ENCODE data around the gene UROD. TPM values are rescaled to one million over a fixed set of nuclear protein-coding genes. Genes with fewer than 3 reads are reported as not detected.
"Not testable (repeated sequence)": the region's sequence is repeated elsewhere in the genome, so short reads cannot be mapped to it uniquely, and the experiment has no call there.

The UROD gene
- total RNA-seq, 4 donors from 2014 or later: 76.4 to 104 (median 88.9) TPM

DNA sequence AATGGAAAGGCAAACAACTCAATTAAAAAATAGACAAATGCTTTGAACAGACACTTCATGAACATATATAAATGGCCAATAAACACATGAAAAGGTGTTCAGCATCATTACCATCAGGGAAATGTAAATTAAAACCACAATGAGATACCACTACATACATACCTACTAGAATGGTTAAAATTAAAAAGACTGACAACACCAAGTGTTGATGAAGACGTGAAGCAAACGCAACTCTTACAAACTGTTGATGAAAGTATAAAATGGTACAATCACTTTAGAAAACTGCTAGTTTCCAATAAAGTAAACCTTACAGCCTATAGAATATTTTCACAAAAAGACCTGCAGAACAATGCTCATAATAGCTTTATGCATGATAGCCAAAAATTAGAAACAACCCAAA lies 35.8 kb upstream of the UROD start:
- intact Hi-C loops (cut with DNase I; ENCODE audit: low total_unique reads): no loop called here
- Histone ChIP-seq H3K9me3 (no peaks in the 10 kb centered on the region), H3K27me3 (no peaks in the 10 kb centered on the region), H3K36me3 (no peaks in the 10 kb centered on the region), H3K27ac (no peak overlapping the region), H3K4me3 (no peak overlapping the region), H3K4me1 (no peaks in the 10 kb centered on the region)
- TF ChIP-seq POLR2A (IDR thresholded peaks at IDR 0.05): no peak
- no peak for DNase-seq

DNA sequence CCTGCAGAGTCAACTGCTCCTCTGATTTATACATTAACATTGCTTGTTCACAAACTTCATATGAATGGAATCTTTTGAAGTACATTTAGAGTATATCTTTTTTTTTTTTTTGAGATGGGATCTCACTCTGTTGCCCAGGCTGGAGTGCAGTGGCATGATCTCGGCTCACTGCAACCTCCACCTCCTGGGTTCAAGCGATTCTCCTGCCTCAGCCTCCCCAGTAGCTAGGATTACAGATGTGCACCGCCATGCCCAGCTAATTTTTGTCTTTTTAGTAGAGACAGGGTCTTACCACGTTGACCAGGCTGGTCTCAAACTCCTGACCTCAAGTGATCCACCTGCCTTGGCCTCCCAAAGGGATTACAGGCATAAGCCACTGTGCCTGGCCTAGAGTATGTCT lies 34.7 kb upstream of the UROD start:
- H3K27me3 ChIP-seq; H3K27ac ChIP-seq; intact Hi-C loops (cut with DNase I; ENCODE audit: low total_unique reads); DNase-seq; H3K4me3 ChIP-seq; H3K4me1 ChIP-seq; H3K9me3 ChIP-seq; H3K36me3 ChIP-seq: not testable (repeated sequence)

DNA sequence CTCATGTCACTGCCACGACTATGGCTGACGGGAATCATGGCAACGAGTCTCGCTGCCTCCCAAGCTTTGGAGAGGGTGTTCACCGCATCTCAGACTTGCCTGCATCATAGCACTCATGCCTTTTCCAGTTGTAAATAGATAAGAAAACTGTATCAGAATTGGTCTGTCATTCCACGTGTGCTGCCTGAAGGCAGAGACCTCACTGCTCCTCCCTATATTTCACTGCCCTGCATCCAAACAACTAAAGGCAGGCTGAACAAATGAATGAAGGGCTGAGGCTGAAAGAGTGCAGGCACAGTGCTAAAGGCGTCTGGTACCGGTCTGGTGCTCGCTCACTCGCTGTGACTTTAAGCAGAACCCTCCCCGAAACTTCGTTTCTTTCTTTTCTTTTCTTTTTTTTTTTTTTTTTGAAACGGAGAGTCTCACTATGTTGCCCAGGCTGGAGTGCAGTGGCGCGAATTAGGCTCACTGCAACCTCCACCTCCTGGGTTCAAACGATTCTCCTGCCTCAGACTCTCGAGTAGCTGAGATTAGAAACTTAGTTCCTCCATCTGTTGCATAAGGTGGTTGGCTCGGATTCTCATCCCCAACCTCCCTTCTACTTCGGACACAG lies 26.2 kb upstream of the UROD start:
- Histone ChIP-seq H3K4me1 (no peaks in the 10 kb centered on the region), H3K36me3 (no peaks in the 10 kb centered on the region), H3K27me3 (no peaks in the 10 kb centered on the region), H3K4me3 (peak overlapping the region; percentile 66 to 86), H3K27ac (peak overlapping the region; percentile 40 to 73), H3K9me3 (no peaks in the 10 kb centered on the region)
- intact Hi-C loops (cut with DNase I; ENCODE audit: low total_unique reads): loop anchor here (5.0 kb wide), 1 partner anchor 254 kb away; the partner anchor contains the start of gene RNU5D-1
- no peak for DNase-seq
- TF ChIP-seq POLR2A (IDR thresholded peaks at IDR 0.05): no peak
- TF ChIP-seq, protein P1, sequence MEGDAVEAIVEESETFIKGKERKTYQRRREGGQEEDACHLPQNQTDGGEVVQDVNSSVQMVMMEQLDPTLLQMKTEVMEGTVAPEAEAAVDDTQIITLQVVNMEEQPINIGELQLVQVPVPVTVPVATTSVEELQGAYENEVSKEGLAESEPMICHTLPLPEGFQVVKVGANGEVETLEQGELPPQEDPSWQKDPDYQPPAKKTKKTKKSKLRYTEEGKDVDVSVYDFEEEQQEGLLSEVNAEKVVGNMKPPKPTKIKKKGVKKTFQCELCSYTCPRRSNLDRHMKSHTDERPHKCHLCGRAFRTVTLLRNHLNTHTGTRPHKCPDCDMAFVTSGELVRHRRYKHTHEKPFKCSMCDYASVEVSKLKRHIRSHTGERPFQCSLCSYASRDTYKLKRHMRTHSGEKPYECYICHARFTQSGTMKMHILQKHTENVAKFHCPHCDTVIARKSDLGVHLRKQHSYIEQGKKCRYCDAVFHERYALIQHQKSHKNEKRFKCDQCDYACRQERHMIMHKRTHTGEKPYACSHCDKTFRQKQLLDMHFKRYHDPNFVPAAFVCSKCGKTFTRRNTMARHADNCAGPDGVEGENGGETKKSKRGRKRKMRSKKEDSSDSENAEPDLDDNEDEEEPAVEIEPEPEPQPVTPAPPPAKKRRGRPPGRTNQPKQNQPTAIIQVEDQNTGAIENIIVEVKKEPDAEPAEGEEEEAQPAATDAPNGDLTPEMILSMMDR (IDR thresholded peaks at IDR 0.05): no peak

DNA sequence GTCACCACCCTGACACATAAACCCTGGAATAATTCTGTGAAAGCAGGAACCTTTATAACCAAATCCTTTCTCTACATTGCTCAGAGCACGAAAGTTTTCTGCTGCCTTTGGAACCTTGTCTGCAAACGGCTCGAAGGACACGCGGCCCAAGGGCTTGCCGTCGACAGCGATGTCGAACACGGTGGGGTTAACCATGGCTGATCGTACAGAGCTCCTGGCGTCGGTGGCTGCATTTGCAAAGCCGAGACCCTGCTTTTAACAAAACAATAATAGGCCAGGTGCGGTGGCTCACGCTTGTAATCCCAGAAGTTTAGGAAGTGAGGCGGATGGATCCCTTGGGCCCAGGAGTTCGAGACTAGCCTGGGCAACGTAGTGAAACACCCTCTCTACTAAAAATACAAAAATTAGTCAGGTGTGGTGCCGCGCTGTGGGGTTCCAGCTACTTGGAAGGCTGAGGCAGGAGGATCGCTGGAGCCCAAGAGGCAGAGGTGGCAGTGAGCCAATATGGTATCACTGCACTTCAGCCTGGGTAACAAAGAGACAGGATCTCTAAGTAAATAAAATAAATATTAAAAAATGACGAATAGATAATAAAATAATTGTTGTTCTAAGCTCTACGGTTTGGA lies 23.4 kb upstream of the UROD start:
- intact Hi-C loops (cut with DNase I; ENCODE audit: low total_unique reads): loop anchor here (5.0 kb wide), 1 partner anchor 256 kb away; the partner anchor contains the start of gene RNU5D-1
- no peak for DNase-seq
- TF ChIP-seq, protein P1 (IDR thresholded peaks at IDR 0.05): no peak
- TF ChIP-seq POLR2A (IDR thresholded peaks at IDR 0.05): no peak

DNA sequence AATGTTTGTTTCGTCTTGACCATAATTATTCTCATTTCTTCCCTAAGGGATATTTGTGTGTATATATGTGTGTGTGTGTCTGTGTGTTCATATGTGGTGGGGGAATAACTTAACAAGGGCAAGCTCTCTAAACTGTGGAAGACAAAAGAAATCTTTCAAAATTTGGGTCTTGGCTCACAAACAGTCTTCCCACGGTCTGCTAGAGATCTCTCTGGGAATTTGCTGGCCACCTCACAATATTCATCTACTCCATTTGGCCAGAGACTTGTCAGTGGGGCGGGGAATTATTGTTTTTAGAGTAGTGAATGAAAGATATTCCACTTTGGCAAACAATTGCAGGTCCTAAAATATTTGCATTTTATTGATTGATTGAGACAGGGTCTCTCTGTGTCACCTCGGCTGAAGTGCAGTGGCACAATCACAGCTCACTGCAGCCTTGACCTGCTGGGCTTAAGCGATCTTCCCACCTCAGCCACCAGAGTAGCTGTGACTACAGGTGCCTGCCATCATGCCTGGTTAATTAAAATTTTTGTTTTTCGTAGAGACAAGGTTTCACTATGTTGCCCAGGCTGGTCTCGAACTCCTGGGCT lies 17.6 kb upstream of the UROD start:
- intact Hi-C loops (cut with DNase I; ENCODE audit: low total_unique reads): no loop called here

More for the DNA sequence above, 23.4 kb upstream of the UROD start:
- H3K27me3 ChIP-seq: no peaks in the 10 kb centered on the region
- no peaks in the 10 kb centered on the region for H3K9me3 ChIP-seq
- H3K4me3 ChIP-seq: no peak overlapping the region
- no peaks in the 10 kb centered on the region for H3K4me1 ChIP-seq
- no peaks in the 10 kb centered on the region for H3K36me3 ChIP-seq
- no peak overlapping the region for H3K27ac ChIP-seq

More for the DNA sequence above, 17.6 kb upstream of the UROD start:
- H3K27me3 ChIP-seq: no peaks in the 10 kb centered on the region
- no peak overlapping the region for H3K27ac ChIP-seq
- no peaks in the 10 kb centered on the region for H3K4me1 ChIP-seq
- no peak for DNase-seq
- no peaks in the 10 kb centered on the region for H3K36me3 ChIP-seq
- H3K9me3 ChIP-seq: no peaks in the 10 kb centered on the region
- TF ChIP-seq, protein P1 (IDR thresholded peaks at IDR 0.05): no peak
- TF ChIP-seq POLR2A (IDR thresholded peaks at IDR 0.05): no peak
- H3K4me3 ChIP-seq: no peak overlapping the region
